HepG2 (cell line): Measurements from ENCODE around the gene KANK4.

Source experiments
- CREB3 ChIP-seq: sonication (generic); formaldehyde crosslinking; IDR thresholded peaks from 2 replicates; pipeline ENCODE4 v1.5.0; 2020; ENCODE audit warnings: missing genetic modification reagents
- FOXA1 ChIP-seq, 2 experiments: fragments of 450-650 bp in 1 of 2; sonication (generic) in 1 of 2; formaldehyde crosslinking in 1 of 2; IDR thresholded peaks; 2 replicates each; pipeline versions ENCODE4 v1.4.0 to v1.6.1; 2016 to 2020; ENCODE audit warnings: missing genetic modification reagents in 1 of 2
- GABPA ChIP-seq, 2 experiments: IDR thresholded peaks; 2 replicates each; pipeline ENCODE4 v1.6.1; 2011 to 2016; ENCODE audit warnings: low read depth in 2 of 2, low read length in 1 of 2, missing biosample characterization in 1 of 2, missing genetic modification characterization in 1 of 2
- KDM5A ChIP-seq: fragments of 200-600 bp; sonication (generic); IDR thresholded peaks from 2 replicates; pipeline ENCODE4 v1.7.0; 2018; ENCODE audit warnings: antibody characterized with exemption, mild to moderate bottlenecking, low read length, borderline replicate concordance
- MXD1 ChIP-seq: sonication (generic); formaldehyde crosslinking; IDR thresholded peaks from 2 replicates; pipeline ENCODE4 v1.4.0; 2020; ENCODE audit warnings: mild to moderate bottlenecking, missing genetic modification reagents
- NPAS2 ChIP-seq: sonication (generic); formaldehyde crosslinking; IDR thresholded peaks from 2 replicates; pipeline ENCODE4 v1.8.0; 2022; ENCODE audit warnings: mild to moderate bottlenecking, missing genetic modification reagents, borderline replicate concordance
- ZBTB33 ChIP-seq: sonication (generic); formaldehyde crosslinking; IDR thresholded peaks from 2 replicates; pipeline ENCODE4 v1.4.0; 2020; ENCODE audit warnings: missing genetic modification reagents
- ZNF766 ChIP-seq: sonication (generic); formaldehyde crosslinking; IDR thresholded peaks from 2 replicates; pipeline ENCODE4 v1.5.0; 2020; ENCODE audit warnings: missing genetic modification reagents, borderline replicate concordance

GRCh38 chr1:62228136-62228882 is 90.9 kb downstream of the KANK4 start:
- TF ChIP-seq FOXA1 (IDR thresholded peaks at IDR 0.05) (no peak), FOXA1 (CRISPR knock-in tag; IDR thresholded peaks at IDR 0.05) (no peak), ZBTB33 (CRISPR knock-in tag) (no peak), NPAS2 (CRISPR knock-in tag) (no peak), KDM5A (no peak), MXD1 (CRISPR knock-in tag) (no peak), ZNF766 (CRISPR knock-in tag) (no peak), GABPA (IDR thresholded peaks at IDR 0.05; ENCODE audit: low read depth, low read length) (no peak), GABPA (CRISPR knock-in tag; IDR thresholded peaks at IDR 0.05; ENCODE audit: low read depth) (no peak), CREB3 (CRISPR knock-in tag) (no peak)
